ENCODE data around the gene NAA25.
"Not testable (repeated sequence)": the region's sequence is repeated elsewhere in the genome, so short reads cannot be mapped to it uniquely, and the experiment has no call there.

Gene NAA25

GRCh38 chr12:112007945-112008344 is 100.6 kb downstream of the NAA25 start:
- no peak for DNase-seq

- no peak for DNase-seq
These were observed 102.9 kb downstream of the NAA25 start for GRCh38 chr12:112005419-112006395.

GRCh38 chr12:112004041-112004440 is 104.5 kb downstream of the NAA25 start:
- DNase-seq = no peak

GRCh38 chr12:112001576-112001975 is 107.0 kb downstream of the NAA25 start:
- no peak for DNase-seq

GRCh38 chr12:112000820-112001219 is 107.8 kb downstream of the NAA25 start:
- DNase-seq = no peak

- not testable (repeated sequence) for DNase-seq
These were observed 109.5 kb downstream of the NAA25 start for GRCh38 chr12:111999129-111999528.

GRCh38 chr12:111998015-111998414 is 110.6 kb downstream of the NAA25 start:
- no peak for DNase-seq

GRCh38 chr12:111997300-111997699 is 111.3 kb downstream of the NAA25 start:
- DNase-seq = no peak

GRCh38 chr12:111995782-111996480 is 112.7 kb downstream of the NAA25 start:
- no peak for DNase-seq

- not testable (repeated sequence) for DNase-seq
These were observed 114.1 kb downstream of the NAA25 start for GRCh38 chr12:111994211-111995111.

GRCh38 chr12:111993292-111994150 is 115.1 kb downstream of the NAA25 start:
- no peak for DNase-seq

- no peak for DNase-seq
These were observed 116.1 kb downstream of the NAA25 start for GRCh38 chr12:111992464-111992863.

GRCh38 chr12:111991946-111992345 is 116.6 kb downstream of the NAA25 start:
- DNase-seq = no peak

GRCh38 chr12:111991535-111991934 is 117.0 kb downstream of the NAA25 start:
- DNase-seq = no peak

- no peak for DNase-seq
These were observed 123.8 kb downstream of the NAA25 start for GRCh38 chr12:111984820-111985219.

GRCh38 chr12:111981987-111982386 is 126.6 kb downstream of the NAA25 start:
- no peak for DNase-seq

- DNase-seq = no peak
These were observed 128.0 kb downstream of the NAA25 start for GRCh38 chr12:111980598-111980997.

- no peak for DNase-seq
These were observed 130.0 kb downstream of the NAA25 start for GRCh38 chr12:111978545-111978944.

- DNase-seq = no peak
These were observed 131.7 kb downstream of the NAA25 start for GRCh38 chr12:111976860-111977259.
